ENCODE results near the gene CA10. TPM values are rescaled to one million over a fixed set of nuclear protein-coding genes. Genes with fewer than 3 reads are reported as not detected.

CA10 gene
- total RNA-seq, 4 donors from 2014 or later: not detected

GRCh38 chr17:51759260-51759659, 399.3 kb downstream of the CA10 start:
- intact Hi-C loops (cut with DNase I): no loop called here
- no peak overlapping the region for H3K27ac ChIP-seq (replicated peaks in 1 of 4)
- TF ChIP-seq POLR2A (IDR thresholded peaks at IDR 0.05; ENCODE audit: low read depth): no peak
- TF ChIP-seq EP300 (IDR thresholded peaks at IDR 0.05): no peak
- no peak for TF ChIP-seq POLR2AphosphoS5 (IDR thresholded peaks at IDR 0.05)
- no peak for TF ChIP-seq CTCF (IDR thresholded peaks at IDR 0.05)
- 95% methylated on average over 1 of the region's 1 CpG for WGBS
- no peak for DNase-seq (ENCODE audit: extremely low spot score)
- H3K36me3 ChIP-seq: no peaks in the 10 kb centered on the region
- no peaks in the 10 kb centered on the region for H3K27me3 ChIP-seq
- H3K4me1 ChIP-seq: no peaks in the 10 kb centered on the region
- H3K9me3 ChIP-seq: no peaks in the 10 kb centered on the region
- no peak overlapping the region for H3K4me3 ChIP-seq

- no peaks in the 10 kb centered on the region for H3K9me3 ChIP-seq
- no peak for DNase-seq (ENCODE audit: extremely low spot score)
- no peak overlapping the region for H3K4me3 ChIP-seq
- WGBS: 66% methylated on average over 1 of the region's 1 CpG
- no peaks in the 10 kb centered on the region for H3K27me3 ChIP-seq
- intact Hi-C loops (cut with DNase I): no loop called here
- no peaks in the 10 kb centered on the region for H3K4me1 ChIP-seq
- no peaks in the 10 kb centered on the region for H3K36me3 ChIP-seq
- TF ChIP-seq POLR2A (IDR thresholded peaks at IDR 0.05; ENCODE audit: low read depth) (no peak), CTCF (IDR thresholded peaks at IDR 0.05) (no peak)
- H3K27ac ChIP-seq (replicated peaks in 1 of 4): no peak overlapping the region
Observed at GRCh38 chr17:51751072-51751471, 407.4 kb downstream of the CA10 start.

- Histone ChIP-seq H3K9me3 (no peaks in the 10 kb centered on the region), H3K4me1 (no peaks in the 10 kb centered on the region), H3K36me3 (no peaks in the 10 kb centered on the region), H3K4me3 (no peak overlapping the region), H3K27me3 (no peaks in the 10 kb centered on the region), H3K27ac (replicated peaks in 1 of 4) (no peak overlapping the region)
- 79% methylated on average over 5 of the region's 9 CpGs for WGBS
- DNase-seq (ENCODE audit: extremely low spot score): no peak
- TF ChIP-seq CTCF (IDR thresholded peaks at IDR 0.05) (no peak), POLR2A (IDR thresholded peaks at IDR 0.05; ENCODE audit: low read depth) (no peak), EP300 (IDR thresholded peaks at IDR 0.05) (no peak), POLR2AphosphoS5 (IDR thresholded peaks at IDR 0.05) (no peak)
- intact Hi-C loops (cut with DNase I): no loop called here
Observed at GRCh38 chr17:51748749-51749604, 409.5 kb downstream of the CA10 start.

- no peaks in the 10 kb centered on the region for H3K9me3 ChIP-seq
- H3K36me3 ChIP-seq: no peaks in the 10 kb centered on the region
- no peak overlapping the region for H3K4me3 ChIP-seq
- H3K27me3 ChIP-seq: no peaks in the 10 kb centered on the region
- H3K4me1 ChIP-seq: no peaks in the 10 kb centered on the region
- no peak for DNase-seq (ENCODE audit: extremely low spot score)
- H3K27ac ChIP-seq (replicated peaks in 1 of 4): no peak overlapping the region
- TF ChIP-seq POLR2A (IDR thresholded peaks at IDR 0.05; ENCODE audit: low read depth) (no peak), EP300 (IDR thresholded peaks at IDR 0.05) (no peak), POLR2AphosphoS5 (IDR thresholded peaks at IDR 0.05) (no peak), CTCF (IDR thresholded peaks at IDR 0.05) (no peak)
- intact Hi-C loops (cut with DNase I): no loop called here
Observed at GRCh38 chr17:51746421-51746820, 412.1 kb downstream of the CA10 start.

GRCh38 chr17:51745993-51746392, 412.5 kb downstream of the CA10 start:
- Histone ChIP-seq H3K4me3 (no peak overlapping the region), H3K4me1 (no peaks in the 10 kb centered on the region), H3K9me3 (no peaks in the 10 kb centered on the region), H3K27me3 (no peaks in the 10 kb centered on the region), H3K36me3 (no peaks in the 10 kb centered on the region), H3K27ac (replicated peaks in 1 of 4) (no peak overlapping the region)
- no peak for DNase-seq (ENCODE audit: extremely low spot score)
- WGBS: 49% methylated on average over 2 of the region's 2 CpGs
- intact Hi-C loops (cut with DNase I): no loop called here
- TF ChIP-seq POLR2A (IDR thresholded peaks at IDR 0.05; ENCODE audit: low read depth) (no peak), POLR2AphosphoS5 (IDR thresholded peaks at IDR 0.05) (no peak), CTCF (IDR thresholded peaks at IDR 0.05) (no peak), EP300 (IDR thresholded peaks at IDR 0.05) (no peak)
